Neuronal stem cell (in vitro differentiated cells): ENCODE results near the gene TAMALIN.

ENCODE experiments used
- DNase-seq: peaks from one replicate; pipeline ENCODE4 v3.0.0-alpha.2; 2013; ENCODE audit warnings: low spot score
- H2AFZ ChIP-seq: one replicate; pipeline ENCODE4 v1.6.1; 2013; ENCODE audit warnings: mild to moderate bottlenecking, low read length, inconsistent platforms
- H2AK5ac ChIP-seq: 2 replicates; pipeline ENCODE4 v1.6.1; 2013; ENCODE audit warnings: low read depth, mild to moderate bottlenecking, inconsistent platforms, low read length, moderate library complexity, mixed read lengths
- H2BK120ac ChIP-seq: 2 replicates; pipeline ENCODE4 v1.6.1; 2013; ENCODE audit warnings: low read depth, mild to moderate bottlenecking, inconsistent platforms, low read length, moderate library complexity, mixed read lengths
- H2BK12ac ChIP-seq: one replicate; pipeline ENCODE4 v1.6.1; 2013; ENCODE audit warnings: low read length, inconsistent platforms
- H2BK15ac ChIP-seq: 2 replicates; pipeline ENCODE4 v1.6.1; 2013; ENCODE audit warnings: mild to moderate bottlenecking, low read length, inconsistent platforms, mixed read lengths
- H2BK5ac ChIP-seq: one replicate; pipeline ENCODE4 v1.6.1; 2013; ENCODE audit warnings: inconsistent platforms, mild to moderate bottlenecking, low read length, moderate library complexity
- H3K14ac ChIP-seq: one replicate; pipeline ENCODE4 v1.6.1; 2013; ENCODE audit warnings: low read length, inconsistent platforms
- H3K18ac ChIP-seq: 2 replicates; pipeline ENCODE4 v1.6.1; 2013; ENCODE audit warnings: low read length, inconsistent platforms
- H3K23ac ChIP-seq: 2 replicates; pipeline ENCODE4 v1.6.1; 2013; ENCODE audit warnings: low read depth, mild to moderate bottlenecking, mixed read lengths, low read length, inconsistent platforms; ENCODE audit not compliant: poor library complexity
- H3K27ac ChIP-seq: replicated peaks from 3 replicates; pipeline ENCODE4 v1.5.1; 2013; ENCODE audit warnings: low read length, inconsistent platforms
- H3K27me3 ChIP-seq, 3 experiments: 2 replicates each; pipeline ENCODE4 v1.6.1; 2013; ENCODE audit warnings: low read length in 3 of 3, mild to moderate bottlenecking in 2 of 3, inconsistent platforms in 1 of 3, low read depth in 1 of 3, mixed read lengths in 1 of 3, moderate library complexity in 1 of 3; ENCODE audit not compliant: control insufficient read depth in 3 of 3, insufficient read depth in 3 of 3
- H3K36me3 ChIP-seq, 2 donors: replicated peaks in 1 of 2; 2 replicates each; pipeline ENCODE4 v1.6.1; 2013; ENCODE audit warnings: low read length in 2 of 2; ENCODE audit not compliant: control insufficient read depth in 2 of 2, insufficient read depth in 2 of 2
- H3K4ac ChIP-seq: 2 replicates; pipeline ENCODE4 v1.6.1; 2013; ENCODE audit warnings: inconsistent platforms, mild to moderate bottlenecking, low read length, moderate library complexity
- H3K4me1 ChIP-seq, 2 donors: 1 replicate in 1 of 2; 2 replicates in 1 of 2; pipeline ENCODE4 v1.6.1; 2013; ENCODE audit warnings: low read length in 2 of 2, low read depth in 1 of 2; ENCODE audit not compliant: control insufficient read depth in 2 of 2, insufficient read depth in 1 of 2
- H3K4me2 ChIP-seq: one replicate; pipeline ENCODE4 v1.6.1; 2013; ENCODE audit warnings: mild to moderate bottlenecking, low read length, inconsistent platforms; ENCODE audit not compliant: insufficient read depth, poor library complexity, severe bottlenecking
- H3K4me3 ChIP-seq, 2 donors: 2 replicates each; pipeline ENCODE4 v1.5.1; 2013; ENCODE audit warnings: low read length in 2 of 2, mild to moderate bottlenecking in 2 of 2, inconsistent platforms in 1 of 2, moderate library complexity in 1 of 2
- H3K79me1 ChIP-seq: one replicate; pipeline ENCODE4 v1.6.1; 2013; ENCODE audit warnings: low read depth, mild to moderate bottlenecking, inconsistent platforms, low read length, moderate library complexity
- H3K9ac ChIP-seq: one replicate; pipeline ENCODE4 v1.6.1; 2013; ENCODE audit warnings: mild to moderate bottlenecking, low read depth, low read length, inconsistent platforms; ENCODE audit not compliant: poor library complexity
- H3K9me3 ChIP-seq, 2 donors: replicated peaks in 1 of 2; 2 replicates each; pipeline versions ENCODE3 to v1.6.1; 2013; ENCODE audit warnings: low read length in 2 of 2, mild to moderate bottlenecking in 2 of 2, inconsistent platforms in 1 of 2, low read depth in 1 of 2, mixed read lengths in 1 of 2, moderate library complexity in 1 of 2; ENCODE audit not compliant: control insufficient read depth in 2 of 2, insufficient read depth in 1 of 2
- H4K8ac ChIP-seq: one replicate; pipeline ENCODE4 v1.6.1; 2013; ENCODE audit warnings: low read depth, mild to moderate bottlenecking, inconsistent platforms, low read length, moderate library complexity
- H4K91ac ChIP-seq: one replicate; pipeline ENCODE4 v1.6.1; 2013; ENCODE audit warnings: low read length, low read depth, mild to moderate bottlenecking, inconsistent platforms; ENCODE audit not compliant: poor library complexity
- WGBS, 2 donors: extraction: QIAGEN DNeasy Blood & Tissue Kit; methylation state at CpG; one replicate each; pipeline ENCODE4 v1.1.7; 2013; ENCODE audit warnings: missing lambda C conversion rate in 2 of 2, mixed read lengths in 1 of 2; ENCODE audit not compliant: insufficient read length in 2 of 2, insufficient replicate concordance in 1 of 2; ENCODE audit errors: extremely low coverage in 2 of 2; 5-methylcytosine and 5-hydroxymethylcytosine counted together

The TAMALIN gene

GRCh38 chr12:52010692-52011601 is 4.2 kb downstream of the TAMALIN start:
- Histone ChIP-seq H4K8ac (no peak overlapping the region), H2BK5ac (no peak overlapping the region), H2BK12ac (peak overlapping the region; percentile 12), H3K23ac (no peak overlapping the region), H3K18ac (peak overlapping the region; percentile 53), H2AK5ac (peak overlapping the region; percentile 31), H4K91ac (peak overlapping the region; percentile 15), H3K4me2 (peak overlapping the region; percentile 26), H3K79me1 (no peaks in the 10 kb centered on the region), H3K4ac (no peak overlapping the region), H2BK15ac (peak overlapping the region; percentile 22), H3K4me3 (peak overlapping the region in 1 of 2 donors; percentile 37), H2AFZ (peak overlapping the region; percentile 77), H3K4me1 (peaks cover 20 to 22% of the 10 kb centered on the region in 2 donors), H3K14ac (no peak overlapping the region), H3K27ac (peak overlapping the region; percentile 83), H3K9me3 (peaks cover 4 to 14% of the 10 kb centered on the region in 2 donors), H3K36me3 (peaks cover 6 to 38% of the 10 kb centered on the region in 2 donors), H3K27me3 (peaks cover 0 to 27% (median 0%) of the 10 kb centered on the region in 3 experiments), H3K9ac (peak overlapping the region; percentile 24), H2BK120ac (no peak overlapping the region)
- DNase-seq, result no peak
- no CpG with 5 or more reads among the region's 8 CpGs for WGBS, 2 donors

DNA sequence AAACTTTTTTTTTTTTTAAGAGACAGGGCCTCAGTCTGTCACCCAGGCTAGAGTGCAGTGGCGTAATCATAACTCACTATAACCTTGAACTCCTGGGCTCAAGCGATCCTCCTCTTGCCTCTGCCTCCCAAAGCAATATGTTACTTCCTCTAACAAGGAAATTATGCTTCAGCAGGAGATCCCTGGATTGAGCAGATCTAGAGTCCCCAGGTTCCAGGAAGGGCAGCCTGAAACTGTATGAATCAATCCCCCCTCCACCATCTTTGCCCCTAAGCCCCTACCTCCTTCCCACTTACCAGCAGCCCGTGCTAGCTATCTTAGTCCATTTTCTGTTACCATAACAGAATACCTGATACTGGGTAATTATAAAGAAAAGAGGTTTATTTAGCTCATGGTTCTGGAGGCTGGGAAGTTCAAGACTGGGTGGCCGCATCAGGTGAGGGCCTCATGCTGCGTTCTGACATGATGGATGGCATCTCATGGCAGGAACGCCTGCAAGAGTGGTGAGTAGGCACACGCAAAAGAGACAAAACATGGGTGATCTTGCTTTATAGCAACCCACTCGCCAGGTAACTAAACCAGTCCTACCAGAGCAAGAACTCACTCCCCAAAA is 5.0 kb downstream of the TAMALIN start:
- H3K4me1 ChIP-seq, result peaks cover 16 to 20% of the 10 kb centered on the region in 2 donors
- H3K4me2 ChIP-seq, result no peak overlapping the region
- H2BK120ac ChIP-seq, result no peak overlapping the region
- no peak overlapping the region for H2BK15ac ChIP-seq
- H3K4me3 ChIP-seq, result no peak overlapping the region
- H3K4ac ChIP-seq, result no peak overlapping the region
- H4K91ac ChIP-seq, result no peak overlapping the region
- H3K79me1 ChIP-seq, result no peaks in the 10 kb centered on the region
- H2AK5ac ChIP-seq, result peak overlapping the region; percentile 31
- no peak overlapping the region for H3K23ac ChIP-seq
- peaks cover 0 to 22% (median 0%) of the 10 kb centered on the region in 3 experiments for H3K27me3 ChIP-seq
- H4K8ac ChIP-seq, result no peak overlapping the region
- H3K36me3 ChIP-seq, result peaks cover 6 to 38% of the 10 kb centered on the region in 2 donors
- no peak overlapping the region for H2BK12ac ChIP-seq
- H3K9ac ChIP-seq, result no peak overlapping the region
- peaks cover 4 to 14% of the 10 kb centered on the region in 2 donors for H3K9me3 ChIP-seq
- no peak overlapping the region for H3K27ac ChIP-seq
- no peak overlapping the region for H2AFZ ChIP-seq
- no peak for DNase-seq
- H3K14ac ChIP-seq, result no peak overlapping the region
- no peak overlapping the region for H3K18ac ChIP-seq
- no CpG with 5 or more reads among the region's 8 CpGs for WGBS, 2 donors
- no peak overlapping the region for H2BK5ac ChIP-seq

- Histone ChIP-seq H3K36me3 (peaks cover 6 to 38% of the 10 kb centered on the region in 2 donors), H3K14ac (no peak overlapping the region), H3K27ac (no peak overlapping the region), H3K23ac (peak overlapping the region; percentile 8), H3K4ac (no peak overlapping the region), H3K4me1 (peaks cover 16 to 20% of the 10 kb centered on the region in 2 donors), H3K79me1 (no peaks in the 10 kb centered on the region), H3K27me3 (peaks cover 0 to 5% (median 0%) of the 10 kb centered on the region in 3 experiments), H2AFZ (no peak overlapping the region), H3K9me3 (peaks cover 4 to 14% of the 10 kb centered on the region in 2 donors), H2BK15ac (no peak overlapping the region), H2BK120ac (no peak overlapping the region), H4K91ac (no peak overlapping the region), H4K8ac (no peak overlapping the region), H2BK12ac (no peak overlapping the region), H2BK5ac (peak overlapping the region; percentile 67), H3K4me3 (no peak overlapping the region), H3K4me2 (no peak overlapping the region), H3K18ac (no peak overlapping the region), H3K9ac (peak overlapping the region; percentile 12), H2AK5ac (peak overlapping the region; percentile 56)
- WGBS, 2 donors, result no CpG with 5 or more reads among the region's 16 CpGs
- DNase-seq, result no peak
These were observed 7.0 kb downstream of the TAMALIN start for GRCh38 chr12:52013626-52014310.
